CD4-positive, alpha-beta T cell treated with Interleukin-15 for 4 hours (primary cell): ENCODE measurements around the gene TRIP12.
"Not testable (repeated sequence)": the region's sequence is repeated elsewhere in the genome, so short reads cannot be mapped to it uniquely, and the experiment has no call there.

Experiments
- DNase-seq: peaks from one replicate; pipeline ENCODE4 v3.0.0-alpha.2; 2020; ENCODE audit warnings: low spot score

The TRIP12 gene

GRCh38 chr2:229874647-229875046, 47.2 kb downstream of the TRIP12 start:
- DNase-seq = no peak

- no peak for DNase-seq
These were observed 48.7 kb downstream of the TRIP12 start for GRCh38 chr2:229873123-229873581.

- no peak for DNase-seq
These were observed 50.7 kb downstream of the TRIP12 start for GRCh38 chr2:229870903-229871656.

- no peak for DNase-seq
These were observed 52.6 kb downstream of the TRIP12 start for GRCh38 chr2:229869226-229869625.

GRCh38 chr2:229868794-229869193, 53.0 kb downstream of the TRIP12 start:
- no peak for DNase-seq

GRCh38 chr2:229865033-229865432, 56.8 kb downstream of the TRIP12 start:
- DNase-seq = no peak

- DNase-seq = no peak
These were observed 60.4 kb downstream of the TRIP12 start for GRCh38 chr2:229861431-229861830.

GRCh38 chr2:229860334-229860733, 61.5 kb downstream of the TRIP12 start:
- DNase-seq = no peak

GRCh38 chr2:229858351-229858750, 63.5 kb downstream of the TRIP12 start:
- DNase-seq = no peak

GRCh38 chr2:229857634-229858033, 64.2 kb downstream of the TRIP12 start:
- DNase-seq = no peak

GRCh38 chr2:229856413-229856812, 65.4 kb downstream of the TRIP12 start:
- DNase-seq = no peak

- no peak for DNase-seq
These were observed 66.7 kb downstream of the TRIP12 start for GRCh38 chr2:229855116-229855515.

GRCh38 chr2:229852565-229852964, 69.2 kb downstream of the TRIP12 start:
- DNase-seq = peak; percentile 80

GRCh38 chr2:229851870-229852269, 69.9 kb downstream of the TRIP12 start:
- no peak for DNase-seq

- not testable (repeated sequence) for DNase-seq
These were observed 71.2 kb downstream of the TRIP12 start for GRCh38 chr2:229850355-229851275.

- no peak for DNase-seq
These were observed 72.7 kb downstream of the TRIP12 start for GRCh38 chr2:229849073-229849472.

- DNase-seq = no peak
These were observed 78.2 kb downstream of the TRIP12 start for GRCh38 chr2:229843613-229844012.

GRCh38 chr2:229838729-229839128, 83.1 kb downstream of the TRIP12 start:
- DNase-seq = no peak

GRCh38 chr2:229836847-229837246, 85.0 kb downstream of the TRIP12 start:
- DNase-seq = no peak

- peak; percentile 47 for DNase-seq
These were observed 86.1 kb downstream of the TRIP12 start for GRCh38 chr2:229835596-229836283.

- not testable (repeated sequence) for DNase-seq
These were observed 87.4 kb downstream of the TRIP12 start for GRCh38 chr2:229834368-229834767.

GRCh38 chr2:229832510-229832898, 89.3 kb downstream of the TRIP12 start:
- peak; percentile 16 for DNase-seq
